GM15510 (cell line): Measurements from ENCODE around the gene DNPEP.

Experiments used
- POLR2A ChIP-seq: IDR thresholded peaks from 3 replicates; pipeline ENCODE4 v1.6.1; 2011; ENCODE audit warnings: borderline replicate concordance; ENCODE audit not compliant: insufficient read length; ENCODE audit errors: extremely low read depth

DNPEP gene

DNA sequence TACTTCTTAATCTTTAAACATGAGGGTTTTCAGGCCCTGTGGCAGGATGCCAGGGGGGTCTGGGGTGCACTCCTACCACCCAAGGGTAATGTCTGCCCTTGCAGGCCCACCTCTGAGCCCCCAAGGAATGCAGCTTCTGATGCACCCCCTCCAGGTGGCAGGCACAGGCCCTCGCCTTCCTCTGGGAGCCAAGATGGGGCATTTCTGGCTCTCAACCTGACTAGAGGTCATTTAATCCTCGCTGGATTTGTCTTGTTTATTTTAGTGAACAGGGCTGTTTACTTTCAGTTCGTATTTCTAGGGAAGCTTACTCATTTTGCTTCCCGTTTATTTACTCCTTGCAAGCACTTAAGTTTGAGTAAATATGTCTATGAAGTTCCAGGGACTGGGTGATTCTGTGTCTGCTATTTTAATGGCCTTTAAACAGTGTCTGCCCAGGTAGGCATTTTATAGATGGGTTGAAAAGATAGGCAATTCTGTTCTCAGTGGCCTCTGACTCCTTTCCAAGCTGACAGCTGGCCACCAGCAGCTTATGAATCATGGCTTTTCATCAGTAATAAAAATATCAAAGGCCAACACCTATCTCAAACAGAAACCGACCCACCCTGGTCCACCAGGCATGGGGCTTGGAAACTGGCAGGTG, 11.1 kb upstream of the DNPEP start:
- TF ChIP-seq POLR2A: no peak

DNA sequence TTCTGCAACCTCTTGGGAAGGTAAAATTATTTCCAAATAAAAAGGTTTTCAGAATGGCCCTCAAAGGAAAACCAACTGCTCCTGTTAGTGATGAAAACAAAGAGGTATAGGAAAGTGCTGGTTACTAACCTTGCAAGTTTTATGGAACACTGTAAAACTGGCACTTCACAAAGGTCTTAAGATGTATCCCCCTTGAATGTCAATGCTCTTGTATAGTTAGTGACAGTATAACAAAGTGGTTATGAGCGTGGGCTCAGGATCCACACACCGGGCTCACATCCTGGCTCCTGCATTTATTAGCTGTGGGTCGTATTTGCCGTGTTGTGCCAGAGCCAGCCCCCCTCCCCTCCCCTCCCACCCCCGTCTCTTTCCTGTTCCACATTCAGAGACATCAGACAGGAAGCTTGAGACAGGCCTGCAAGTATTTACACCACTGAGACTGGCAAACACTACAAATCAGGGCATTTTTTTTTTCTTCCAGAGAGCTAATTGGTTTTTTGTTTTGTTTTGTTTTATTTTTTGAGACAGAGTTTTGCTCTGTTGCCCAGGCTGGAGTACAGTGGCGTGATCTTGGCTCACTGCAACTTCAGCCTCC, 9.2 kb upstream of the DNPEP start:
- no peak for TF ChIP-seq POLR2A

DNA sequence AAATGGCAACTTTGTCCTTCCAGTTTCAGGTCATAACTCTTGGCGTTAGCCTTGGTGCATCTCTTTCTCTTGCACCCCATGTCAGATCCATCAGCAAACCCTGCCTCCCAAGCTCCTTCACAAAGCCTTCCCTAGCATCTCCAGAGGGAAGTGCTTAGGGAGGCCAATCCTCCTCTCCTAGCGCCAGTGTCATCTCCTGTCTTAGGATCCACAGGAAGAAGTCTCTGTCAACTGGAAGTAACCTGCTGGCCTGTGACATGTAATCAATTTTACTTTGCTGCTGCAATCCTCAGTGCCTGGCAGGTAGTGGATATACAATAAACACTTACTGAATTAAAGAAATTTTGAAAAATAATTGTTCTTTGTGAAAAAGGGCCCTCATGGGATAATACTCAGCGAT, 7.9 kb upstream of the DNPEP start:
- no peak for TF ChIP-seq POLR2A

DNA sequence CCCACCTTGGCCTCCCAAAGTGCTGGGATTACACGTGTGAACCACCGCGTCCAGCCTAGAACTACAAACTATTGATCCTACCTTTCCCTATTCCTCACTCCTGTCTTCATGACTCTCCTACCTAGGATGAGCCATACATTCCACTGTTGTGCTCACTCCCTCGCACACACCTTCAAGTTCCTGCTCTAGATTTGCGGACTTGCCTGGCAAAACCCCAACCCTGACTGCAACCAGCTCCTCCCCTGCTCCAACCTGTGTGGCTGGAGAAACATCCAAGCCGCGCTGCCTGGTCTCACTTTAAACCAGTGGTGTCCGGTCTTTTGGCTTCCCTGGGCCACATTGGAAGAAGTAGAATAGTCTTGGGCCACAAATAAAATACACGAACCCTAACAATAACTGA, 5.0 kb upstream of the DNPEP start:
- no peak for TF ChIP-seq POLR2A

DNA sequence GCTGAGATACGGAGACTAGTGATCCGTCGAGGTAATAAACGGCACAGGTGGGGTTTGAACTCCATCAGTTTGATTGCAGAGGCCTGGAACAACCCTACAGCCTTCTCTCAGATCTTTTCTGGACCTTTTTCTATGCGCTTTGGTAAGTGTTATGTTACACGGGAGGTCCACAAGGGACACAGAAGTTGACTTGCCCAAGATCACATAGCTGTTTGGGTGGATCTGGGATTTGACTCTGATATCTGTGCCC, 1.1 kb upstream of the DNPEP start:
- TF ChIP-seq POLR2A: no peak

DNA sequence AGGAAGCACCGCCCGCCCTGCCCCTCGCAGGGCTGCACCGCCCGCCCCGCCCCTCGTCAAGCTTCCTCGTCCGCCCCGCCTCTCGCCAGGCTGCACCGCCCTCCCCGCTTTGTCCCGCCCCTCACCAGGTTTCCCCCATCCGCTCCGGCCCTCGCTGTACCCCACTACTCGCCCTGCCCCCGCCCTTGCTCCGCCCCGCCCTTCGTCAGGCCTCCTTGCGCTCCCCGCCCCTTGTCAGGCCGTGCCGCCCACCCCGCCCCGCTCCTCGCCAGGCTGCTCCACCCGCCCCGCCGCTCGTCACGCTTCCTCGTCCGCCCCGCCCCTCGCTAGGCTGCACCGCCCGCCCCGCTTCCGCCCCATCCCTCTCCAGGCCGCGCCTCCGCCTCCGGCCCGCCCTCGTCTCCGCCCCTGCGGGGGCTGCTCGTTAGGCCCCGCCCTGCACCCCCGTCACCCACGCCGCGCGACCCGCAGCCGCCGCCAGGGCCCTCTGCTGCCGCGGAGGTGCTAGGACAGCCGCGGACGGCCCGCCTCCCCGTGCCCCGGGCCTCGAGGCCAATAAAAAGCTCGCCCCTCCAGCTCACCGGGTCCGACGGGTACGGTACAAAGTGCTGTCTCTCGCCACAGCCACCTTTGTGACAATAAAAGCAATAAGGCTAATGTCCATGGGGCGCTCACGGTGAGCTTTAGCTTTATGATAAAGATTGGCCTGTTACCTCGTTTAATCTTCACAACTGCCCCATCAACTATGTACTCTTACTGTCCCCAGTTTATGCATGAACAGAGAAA, 602 bp upstream of the DNPEP start:
- TF ChIP-seq POLR2A: no peak

DNA sequence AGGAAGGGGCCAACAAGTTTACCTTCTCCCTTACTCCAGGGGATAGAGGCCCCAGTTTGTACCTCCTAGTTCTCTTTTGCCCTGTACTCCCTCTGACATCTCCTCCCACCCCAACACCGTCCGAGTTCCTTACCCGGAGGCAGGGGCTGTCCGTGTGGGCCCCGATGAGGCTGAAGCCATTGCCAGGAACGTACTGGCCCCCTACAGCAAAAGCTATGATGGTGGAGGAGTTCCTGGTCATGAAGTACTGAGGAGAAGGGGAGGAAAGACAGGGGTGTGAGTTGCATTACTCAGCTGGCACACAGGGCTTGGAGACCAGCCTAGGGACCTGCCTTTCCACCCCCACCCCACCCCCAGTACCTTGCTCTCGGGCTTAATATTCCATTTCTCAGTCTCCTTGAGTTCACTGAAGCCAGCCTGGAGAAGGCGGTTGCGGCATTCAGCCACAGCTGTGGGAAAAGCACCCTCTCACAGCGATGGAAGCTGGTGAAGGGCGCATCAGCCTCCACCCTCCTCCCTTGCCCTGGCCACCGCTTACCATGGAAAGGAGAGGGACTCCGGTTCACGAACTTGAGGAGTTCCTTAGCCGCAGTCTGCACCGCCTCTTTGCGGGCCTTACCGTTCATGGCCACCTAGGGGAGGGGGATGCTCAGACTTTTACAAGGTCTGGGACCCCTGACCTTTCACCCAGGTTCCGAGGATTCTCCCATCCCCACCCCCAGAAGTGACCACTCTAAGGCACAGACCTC, 1.0 kb downstream of the DNPEP start:
- no peak for TF ChIP-seq POLR2A

DNA sequence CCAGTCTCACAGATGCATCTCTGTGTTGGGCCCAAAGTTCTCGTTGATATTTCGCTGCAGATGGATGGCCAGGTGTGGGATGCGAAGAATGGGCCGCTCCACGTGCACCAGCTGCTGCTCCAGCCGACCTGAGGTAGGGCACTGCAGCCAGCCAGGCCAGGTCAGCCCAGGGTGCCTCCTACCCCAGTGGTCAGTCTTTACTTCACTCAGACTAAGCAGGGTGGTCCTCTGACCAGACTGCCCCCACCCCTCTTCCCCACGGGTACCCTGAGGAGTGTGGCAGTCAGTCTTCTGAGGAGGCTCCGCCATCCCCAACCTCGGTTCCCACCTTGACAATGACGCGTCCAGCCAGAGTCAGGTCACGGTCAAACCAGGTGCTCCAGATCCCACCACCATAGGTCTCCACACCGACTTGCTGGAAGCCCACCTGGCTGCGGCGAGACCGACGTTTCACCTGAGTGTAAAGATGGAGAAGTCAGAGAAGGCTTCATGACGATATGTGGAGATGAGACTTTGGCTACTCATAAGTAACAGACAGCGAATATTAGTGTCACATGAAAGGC, 1.7 kb downstream of the DNPEP start:
- TF ChIP-seq POLR2A: no peak

DNA sequence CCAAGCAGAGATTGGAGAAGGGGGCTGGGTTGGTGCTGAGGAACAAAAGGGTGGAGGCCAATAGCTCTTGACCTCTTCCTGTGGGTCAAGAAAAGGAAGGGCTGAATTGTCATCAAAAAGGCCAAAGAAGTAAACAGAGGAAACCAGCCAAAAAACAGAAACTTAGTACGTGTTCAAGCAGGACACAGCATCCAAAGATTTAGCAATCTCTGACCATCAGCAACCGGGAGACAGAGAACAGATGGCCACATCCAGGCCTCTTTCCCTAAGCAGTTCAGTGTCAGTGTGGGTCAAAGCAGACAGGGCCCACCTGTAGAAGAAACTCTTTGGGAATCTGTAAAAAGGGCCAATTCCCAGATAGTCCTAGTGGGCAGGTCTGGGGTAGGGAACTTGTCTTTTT, 2.9 kb downstream of the DNPEP start:
- TF ChIP-seq POLR2A: no peak

DNA sequence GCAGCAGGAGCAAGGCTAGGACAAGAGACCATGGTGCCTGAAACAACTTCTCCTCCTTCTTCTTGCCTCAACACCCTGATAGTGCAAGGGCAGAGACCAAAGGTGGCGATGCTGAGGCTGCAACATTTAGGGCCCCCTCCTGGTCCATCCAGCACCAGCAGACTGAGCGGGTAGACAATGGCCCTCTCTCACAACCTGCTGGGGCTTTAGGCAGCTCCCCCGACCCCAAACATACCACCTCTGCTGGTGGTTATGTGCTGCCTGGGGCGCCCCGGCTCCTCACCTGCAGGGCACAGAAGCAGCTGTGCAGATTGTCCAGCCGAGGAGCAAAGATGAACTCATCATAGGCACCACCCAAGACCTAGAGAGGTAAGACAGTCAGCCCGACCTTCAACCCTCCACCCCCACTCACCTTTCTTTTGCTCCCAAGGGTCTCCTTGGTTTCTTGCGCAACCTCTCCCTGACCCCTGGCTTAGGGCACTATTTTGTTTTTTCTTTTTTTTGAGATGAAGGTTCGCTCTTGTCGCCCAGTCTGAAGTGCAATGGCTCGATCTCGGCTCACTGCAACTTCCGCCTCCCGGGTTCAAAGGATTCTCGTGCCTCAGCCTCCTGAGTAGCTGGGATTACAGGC, 3.5 kb downstream of the DNPEP start:
- no peak for TF ChIP-seq POLR2A

DNA sequence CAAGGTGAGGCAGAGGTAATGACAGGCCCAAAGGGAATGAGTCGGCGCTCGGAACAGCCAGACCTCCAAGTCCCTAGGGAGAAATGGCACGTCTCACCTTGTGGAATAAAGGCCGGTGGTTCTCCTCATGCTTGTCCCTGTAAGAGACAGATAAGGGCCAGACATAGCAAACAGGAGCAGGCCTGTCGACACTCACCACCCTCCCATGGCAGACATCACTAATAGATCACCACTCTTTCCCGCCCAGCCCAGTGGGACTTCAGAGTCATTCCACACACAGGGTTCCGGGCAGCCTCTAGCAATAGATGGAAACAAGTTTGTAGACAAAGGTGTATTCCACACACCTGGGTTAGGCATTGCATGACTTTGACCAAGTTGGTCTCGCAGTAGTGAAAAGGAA, 6.3 kb downstream of the DNPEP start:
- no peak for TF ChIP-seq POLR2A

DNA sequence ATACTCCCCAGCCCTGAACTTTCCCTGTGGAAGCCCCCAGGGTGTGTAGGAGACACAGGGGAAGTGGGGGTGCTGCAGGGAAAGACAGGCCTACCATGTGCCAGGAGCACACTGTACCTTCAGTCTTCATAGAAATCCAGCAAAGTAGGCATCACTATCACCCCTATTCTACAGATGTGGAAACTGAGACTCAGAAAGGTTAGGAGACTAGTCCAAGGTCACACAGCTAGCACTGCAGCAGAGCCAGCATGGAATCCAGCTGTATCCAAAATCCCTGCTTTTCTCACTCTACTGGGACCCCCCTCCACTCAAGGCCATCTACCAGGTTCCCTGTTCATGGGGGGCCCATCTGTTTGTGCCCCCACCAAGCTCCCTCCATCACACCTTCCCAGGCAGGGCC, 6.8 kb downstream of the DNPEP start:
- TF ChIP-seq POLR2A: no peak

DNA sequence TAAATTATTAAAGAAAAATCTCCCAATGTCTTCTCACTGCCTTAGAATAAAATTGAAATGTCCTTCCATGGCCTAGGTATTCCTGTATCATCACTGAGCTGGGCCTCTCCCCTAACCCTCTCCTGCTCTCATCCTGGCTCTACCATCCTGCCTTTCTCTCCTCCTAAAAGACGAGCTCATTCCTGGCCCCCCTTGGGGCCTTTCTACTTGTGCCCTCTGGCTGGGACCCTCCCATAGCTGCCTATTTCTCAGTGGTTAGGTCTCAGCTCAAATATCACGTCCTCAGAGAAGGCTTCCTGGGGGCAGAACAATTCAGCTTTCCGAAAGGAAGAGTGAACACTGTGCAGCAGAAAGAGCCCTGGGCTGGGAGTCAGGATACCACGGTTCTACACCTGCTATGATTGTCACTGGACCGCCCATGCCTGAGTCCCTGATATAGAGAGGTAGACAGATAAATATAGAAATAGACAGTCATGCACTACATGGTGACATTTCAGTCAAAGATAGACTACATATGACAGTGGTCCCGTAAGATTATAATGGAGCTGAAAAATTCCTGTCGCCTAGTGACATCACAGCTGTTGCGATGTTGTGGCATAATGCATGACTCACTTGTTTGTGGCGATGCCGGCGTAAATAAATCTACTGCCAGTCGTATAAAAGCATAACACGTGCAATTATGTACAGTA, 9.4 kb downstream of the DNPEP start:
- TF ChIP-seq POLR2A: no peak

DNA sequence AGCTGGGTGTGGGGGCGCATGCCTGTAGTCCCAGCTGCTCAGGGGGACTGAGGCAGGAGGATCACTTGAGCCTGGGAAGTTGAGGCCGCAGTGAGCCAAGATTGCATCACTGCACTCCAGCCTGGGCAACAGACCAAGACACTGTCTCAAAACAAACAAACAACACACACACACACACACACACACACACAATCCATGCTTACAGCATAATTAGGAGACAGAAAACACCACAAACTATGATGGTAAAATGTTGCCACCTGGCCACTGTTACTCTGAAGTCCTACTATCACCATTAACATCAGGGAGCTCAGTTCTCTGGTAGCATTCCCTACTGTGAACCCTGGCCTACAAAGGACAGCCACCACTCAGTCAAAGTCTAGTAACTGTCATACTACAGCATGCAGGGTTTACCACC, 18.3 kb downstream of the DNPEP start:
- TF ChIP-seq POLR2A: no peak

DNA sequence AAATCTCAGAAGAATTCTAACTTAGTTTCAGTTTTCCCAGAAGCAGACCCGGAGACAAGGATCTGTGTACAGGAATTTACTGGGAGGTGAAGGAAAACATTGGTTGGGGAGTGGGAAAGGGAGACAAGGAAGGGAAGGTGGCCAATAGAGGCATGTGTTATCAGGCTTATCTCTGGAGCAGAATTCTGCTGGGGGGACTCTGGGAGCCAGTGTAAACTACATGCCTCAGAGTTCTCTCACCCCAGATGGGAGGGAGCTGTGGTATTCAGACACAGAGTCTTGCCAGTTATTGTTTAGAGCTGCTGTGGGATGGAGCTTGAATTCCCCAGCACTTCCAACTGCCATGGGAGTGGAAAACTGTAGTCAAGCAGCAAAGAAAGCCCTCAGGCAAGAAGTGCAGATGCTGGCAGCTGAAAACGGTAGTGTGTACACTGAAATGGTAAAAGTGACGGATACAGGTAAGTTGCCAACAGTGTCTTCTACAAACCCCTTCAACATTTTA, 19.0 kb downstream of the DNPEP start:
- TF ChIP-seq POLR2A: no peak

DNA sequence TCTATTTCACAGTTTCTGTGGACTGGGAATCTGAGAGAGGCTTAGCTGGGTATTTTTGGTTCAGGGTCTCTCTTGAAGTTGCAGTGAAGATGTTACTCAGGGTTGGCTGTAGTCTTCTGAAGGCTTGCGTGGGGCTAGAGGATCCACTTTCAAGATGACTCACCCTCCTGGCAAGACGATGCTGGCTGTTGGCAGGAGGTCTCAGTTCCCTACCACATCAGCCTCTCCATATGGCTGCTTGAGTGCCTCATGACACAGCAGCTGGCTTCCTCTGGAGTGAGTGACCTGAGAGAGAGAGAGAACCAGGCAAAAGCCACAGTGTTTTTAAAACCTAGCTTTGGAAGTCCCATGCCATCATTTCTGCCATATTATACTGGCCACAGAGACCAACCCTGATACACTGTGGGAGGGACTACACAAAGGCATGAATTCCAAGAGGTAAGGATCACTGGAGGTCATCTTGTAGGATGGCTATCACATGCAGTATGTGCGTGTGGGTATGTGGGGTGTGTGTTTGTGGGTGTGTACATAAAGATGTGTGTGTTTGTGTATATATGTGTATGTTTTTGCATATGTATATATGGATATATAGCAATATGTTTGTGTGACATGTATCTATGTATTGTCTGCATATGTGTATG, 25.1 kb downstream of the DNPEP start:
- no peak for TF ChIP-seq POLR2A
